Measurements from ENCODE around the gene TMOD2.

GRCh38 chr15:51780636-51781035, 29.2 kb downstream of the TMOD2 start:
- TF ChIP-seq EZH2 (IDR thresholded peaks at IDR 0.05; ENCODE audit: low read depth, unreplicated experiment), result no peak
- TF ChIP-seq, protein P1, sequence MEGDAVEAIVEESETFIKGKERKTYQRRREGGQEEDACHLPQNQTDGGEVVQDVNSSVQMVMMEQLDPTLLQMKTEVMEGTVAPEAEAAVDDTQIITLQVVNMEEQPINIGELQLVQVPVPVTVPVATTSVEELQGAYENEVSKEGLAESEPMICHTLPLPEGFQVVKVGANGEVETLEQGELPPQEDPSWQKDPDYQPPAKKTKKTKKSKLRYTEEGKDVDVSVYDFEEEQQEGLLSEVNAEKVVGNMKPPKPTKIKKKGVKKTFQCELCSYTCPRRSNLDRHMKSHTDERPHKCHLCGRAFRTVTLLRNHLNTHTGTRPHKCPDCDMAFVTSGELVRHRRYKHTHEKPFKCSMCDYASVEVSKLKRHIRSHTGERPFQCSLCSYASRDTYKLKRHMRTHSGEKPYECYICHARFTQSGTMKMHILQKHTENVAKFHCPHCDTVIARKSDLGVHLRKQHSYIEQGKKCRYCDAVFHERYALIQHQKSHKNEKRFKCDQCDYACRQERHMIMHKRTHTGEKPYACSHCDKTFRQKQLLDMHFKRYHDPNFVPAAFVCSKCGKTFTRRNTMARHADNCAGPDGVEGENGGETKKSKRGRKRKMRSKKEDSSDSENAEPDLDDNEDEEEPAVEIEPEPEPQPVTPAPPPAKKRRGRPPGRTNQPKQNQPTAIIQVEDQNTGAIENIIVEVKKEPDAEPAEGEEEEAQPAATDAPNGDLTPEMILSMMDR (conservative IDR thresholded peaks at IDR 0.05; ENCODE audit: low read depth in 2 of 2), result no peak
- TF ChIP-seq, protein P2, sequence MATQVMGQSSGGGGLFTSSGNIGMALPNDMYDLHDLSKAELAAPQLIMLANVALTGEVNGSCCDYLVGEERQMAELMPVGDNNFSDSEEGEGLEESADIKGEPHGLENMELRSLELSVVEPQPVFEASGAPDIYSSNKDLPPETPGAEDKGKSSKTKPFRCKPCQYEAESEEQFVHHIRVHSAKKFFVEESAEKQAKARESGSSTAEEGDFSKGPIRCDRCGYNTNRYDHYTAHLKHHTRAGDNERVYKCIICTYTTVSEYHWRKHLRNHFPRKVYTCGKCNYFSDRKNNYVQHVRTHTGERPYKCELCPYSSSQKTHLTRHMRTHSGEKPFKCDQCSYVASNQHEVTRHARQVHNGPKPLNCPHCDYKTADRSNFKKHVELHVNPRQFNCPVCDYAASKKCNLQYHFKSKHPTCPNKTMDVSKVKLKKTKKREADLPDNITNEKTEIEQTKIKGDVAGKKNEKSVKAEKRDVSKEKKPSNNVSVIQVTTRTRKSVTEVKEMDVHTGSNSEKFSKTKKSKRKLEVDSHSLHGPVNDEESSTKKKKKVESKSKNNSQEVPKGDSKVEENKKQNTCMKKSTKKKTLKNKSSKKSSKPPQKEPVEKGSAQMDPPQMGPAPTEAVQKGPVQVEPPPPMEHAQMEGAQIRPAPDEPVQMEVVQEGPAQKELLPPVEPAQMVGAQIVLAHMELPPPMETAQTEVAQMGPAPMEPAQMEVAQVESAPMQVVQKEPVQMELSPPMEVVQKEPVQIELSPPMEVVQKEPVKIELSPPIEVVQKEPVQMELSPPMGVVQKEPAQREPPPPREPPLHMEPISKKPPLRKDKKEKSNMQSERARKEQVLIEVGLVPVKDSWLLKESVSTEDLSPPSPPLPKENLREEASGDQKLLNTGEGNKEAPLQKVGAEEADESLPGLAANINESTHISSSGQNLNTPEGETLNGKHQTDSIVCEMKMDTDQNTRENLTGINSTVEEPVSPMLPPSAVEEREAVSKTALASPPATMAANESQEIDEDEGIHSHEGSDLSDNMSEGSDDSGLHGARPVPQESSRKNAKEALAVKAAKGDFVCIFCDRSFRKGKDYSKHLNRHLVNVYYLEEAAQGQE (IDR thresholded peaks at IDR 0.05; ENCODE audit: unreplicated experiment), result no peak
- no peak for TF ChIP-seq EZH2phosphoT487 (IDR thresholded peaks at IDR 0.05; ENCODE audit: unreplicated experiment)
- no peak for TF ChIP-seq ZNF331 (CRISPR knock-in tag; IDR thresholded peaks at IDR 0.05; ENCODE audit: low read depth)
- no peak for TF ChIP-seq JUNB (IDR thresholded peaks at IDR 0.05; ENCODE audit: unreplicated experiment)
- TF ChIP-seq POLR2AphosphoS5 (IDR thresholded peaks at IDR 0.05; ENCODE audit: low read depth), result no peak
- TF ChIP-seq CREB1 (CRISPR knock-in tag; IDR thresholded peaks at IDR 0.05; ENCODE audit: low read depth), result no peak
- no peak for TF ChIP-seq ETS1 (IDR thresholded peaks at IDR 0.05)
- no peak for TF ChIP-seq NANOG (IDR thresholded peaks at IDR 0.05; ENCODE audit: borderline replicate concordance)
- no peak for TF ChIP-seq STAT1 (IDR thresholded peaks at IDR 0.05; ENCODE audit: unreplicated experiment)
- no peak for TF ChIP-seq ZNF462 (CRISPR knock-in tag; IDR thresholded peaks at IDR 0.05)
- TF ChIP-seq ZNF114 (CRISPR knock-in tag; IDR thresholded peaks at IDR 0.05), result no peak
